ENCODE results near the gene PVR.
"Not testable (repeated sequence)": the region's sequence is repeated elsewhere in the genome, so short reads cannot be mapped to it uniquely, and the experiment has no call there.

PVR gene

GRCh38 chr19:44700547-44700946 is 56.8 kb downstream of the PVR start:
- no peak for DNase-seq (ENCODE audit: low spot score)

GRCh38 chr19:44701228-44701627 is 57.5 kb downstream of the PVR start:
- DNase-seq (ENCODE audit: low spot score) = no peak

GRCh38 chr19:44702551-44703176 is 59.0 kb downstream of the PVR start:
- DNase-seq (ENCODE audit: low spot score) = no peak

- DNase-seq (ENCODE audit: low spot score) = no peak
Measured at GRCh38 chr19:44703336-44704078, 59.8 kb downstream of the PVR start.

GRCh38 chr19:44704982-44705381 is 61.3 kb downstream of the PVR start:
- DNase-seq (ENCODE audit: low spot score) = no peak

- DNase-seq (ENCODE audit: low spot score) = no peak
Measured at GRCh38 chr19:44705502-44706010, 61.8 kb downstream of the PVR start.

GRCh38 chr19:44706506-44707236 is 63.0 kb downstream of the PVR start:
- DNase-seq (ENCODE audit: low spot score) = no peak

- DNase-seq (ENCODE audit: low spot score) = no peak
Measured at GRCh38 chr19:44707794-44708193, 64.1 kb downstream of the PVR start.

- DNase-seq (ENCODE audit: low spot score) = no peak
Measured at GRCh38 chr19:44708940-44709339, 65.2 kb downstream of the PVR start.

- not testable (repeated sequence) for DNase-seq (ENCODE audit: low spot score)
Measured at GRCh38 chr19:44709434-44710266, 65.9 kb downstream of the PVR start.

GRCh38 chr19:44710483-44710882 is 66.8 kb downstream of the PVR start:
- DNase-seq (ENCODE audit: low spot score) = no peak

GRCh38 chr19:44712864-44713515 is 69.3 kb downstream of the PVR start:
- DNase-seq (ENCODE audit: low spot score) = no peak
